ENCODE results near the gene IFNGR1.

DNA sequence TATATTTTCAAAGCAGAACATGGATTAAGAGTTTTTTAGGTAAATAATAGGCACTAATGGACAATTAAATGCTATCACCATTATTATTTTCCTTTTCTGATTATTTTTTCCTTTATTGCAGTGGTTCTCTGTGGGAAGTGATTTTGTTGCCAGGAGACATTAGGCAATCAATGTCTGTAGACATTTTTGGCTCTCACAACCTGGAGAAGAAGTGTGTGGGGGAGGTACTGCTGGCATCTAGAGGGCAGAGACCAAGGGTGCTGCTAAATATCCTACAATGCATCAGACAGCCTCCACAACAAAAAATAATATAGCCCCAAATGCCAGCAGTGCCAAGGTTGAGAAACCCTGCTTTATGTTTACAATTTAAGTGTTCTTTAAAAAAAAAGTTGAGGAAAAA lies 8.3 kb downstream of the IFNGR1 start:
- TF ChIP-seq SUZ12 (IDR thresholded peaks at IDR 0.05; ENCODE audit: extremely low read depth, insufficient read depth, insufficient read length) (no peak), YY1 (IDR thresholded peaks at IDR 0.05; ENCODE audit: insufficient read depth, insufficient read length) (no peak), ZNF274 (IDR thresholded peaks at IDR 0.05; ENCODE audit: low read depth, low read length) (no peak)

Measured in NT2/D1 (cell line).